HepG2 (cell line): ENCODE measurements around the gene TUBGCP4. TPM values are rescaled to one million over a fixed set of nuclear protein-coding genes. Genes with fewer than 3 reads are reported as not detected.

ENCODE experiments used
- ATAC-seq: fragments of 200-7000 bp; cut with Tn5 transposase; 3 replicates; pipeline ENCODE4 v1.9.1; 2020; ENCODE audit warnings: mild to moderate bottlenecking, moderate library complexity
- BruUV-seq: library from RNA; stranded (reverse); fragments of 400-500 nt; replicated peaks from 2 replicates; lab custom pipeline; 2021; lab: Mats Ljungman, UMichigan
- CTCF ChIA-PET: fragments of 300-600 bp; formaldehyde crosslinking; extraction: SDS; loops from one replicate; lab custom pipeline; 2021; ENCODE audit warnings: low total read pairs, inconsistent platforms, low intra/inter-chr PET ratio; lab: Yijun Ruan, JAX
- POLR2A ChIA-PET: fragments of 350-600 bp; sonication (Branson Sonifier 250); formaldehyde crosslinking; loops from one replicate; lab custom pipeline; 2020; ENCODE audit warnings: antibody characterized with exemption, inconsistent platforms; lab: Yijun Ruan, JAX
- DNase-seq: peaks from one replicate; pipeline ENCODE4 v3.0.0-alpha.2; 2015; ENCODE audit warnings: low spot score
- FAIRE-seq: peaks from 3 replicates; lab custom pipeline; 2011; peaks lifted over from hg19 to GRCh38; lab: Jason Lieb, UNC
- H2AFZ ChIP-seq: one replicate; pipeline ENCODE4 v1.6.1; 2011; ENCODE audit warnings: low read length, inconsistent platforms
- H3K27ac ChIP-seq: fragments of 300-600 bp; 3 replicates; pipeline ENCODE4 v1.8.0; 2011; ENCODE audit warnings: mixed run types, mild to moderate bottlenecking, mixed read lengths, low read length, inconsistent platforms; ENCODE audit not compliant: insufficient read depth; ENCODE audit errors: extremely low read length
- H3K27me3 ChIP-seq, 2 experiments: fragments of 200-600 bp in 1 of 2; 2 replicates in 1 of 2; 3 replicates in 1 of 2; pipeline versions ENCODE4 v1.6.0 to v1.8.0; 2011; ENCODE audit warnings: low read length in 2 of 2, mild to moderate bottlenecking in 2 of 2, moderate library complexity in 2 of 2, inconsistent platforms in 1 of 2; ENCODE audit not compliant: insufficient read depth in 2 of 2, control insufficient read depth in 1 of 2
- H3K36me3 ChIP-seq, 2 experiments: fragments of 200-600 bp in 1 of 2; replicated peaks in 1 of 2; 2 replicates in 1 of 2; 3 replicates in 1 of 2; pipeline versions ENCODE4 v1.5.1 to v1.8.0; 2011; ENCODE audit warnings: low read length in 2 of 2, inconsistent platforms in 1 of 2; ENCODE audit not compliant: insufficient read depth in 2 of 2, control insufficient read depth in 1 of 2
- H3K4me1 ChIP-seq: 2 replicates; pipeline ENCODE4 v1.5.1; 2012; ENCODE audit warnings: low read length, inconsistent platforms; ENCODE audit not compliant: insufficient read depth
- H3K4me2 ChIP-seq: 2 replicates; pipeline ENCODE4 v1.6.0; 2011; ENCODE audit warnings: low read depth, low read length, inconsistent platforms
- H3K4me3 ChIP-seq, 3 experiments: fragments of 200-600 bp in 1 of 3; sonication (generic), shearing (Covaris generic) in 1 of 3; replicated peaks in 1 of 3; 2 replicates each; pipeline ENCODE4 v1.5.1; 2011 to 2016; ENCODE audit warnings: low read length in 3 of 3, inconsistent platforms in 2 of 3, low read depth in 2 of 3, mild to moderate bottlenecking in 2 of 3, control low read depth in 1 of 3, mixed read lengths in 1 of 3; ENCODE audit not compliant: insufficient read depth in 1 of 3
- H3K79me2 ChIP-seq: one replicate; pipeline ENCODE4 v1.6.1; 2011; ENCODE audit warnings: low read length, inconsistent platforms; ENCODE audit not compliant: insufficient read depth
- H3K9ac ChIP-seq: 2 replicates; pipeline ENCODE4 v1.6.0; 2011; ENCODE audit warnings: mild to moderate bottlenecking, low read depth, low read length, inconsistent platforms; ENCODE audit not compliant: insufficient read depth
- H3K9me3 ChIP-seq: 2 replicates; pipeline ENCODE4 v1.5.1; 2012; ENCODE audit warnings: mild to moderate bottlenecking, low read length
- H4K20me1 ChIP-seq: 2 replicates; pipeline ENCODE4 v1.6.0; 2011; ENCODE audit warnings: inconsistent platforms, mild to moderate bottlenecking, low read length, moderate library complexity; ENCODE audit not compliant: insufficient read depth
- DRAP1 ChIP-seq: IDR thresholded peaks from 2 replicates; pipeline ENCODE4 v1.6.1; 2016; ENCODE audit warnings: missing genetic modification reagents, missing compliant biosample characterization
- ELK4 ChIP-seq: sonication (generic); formaldehyde crosslinking; IDR thresholded peaks from 2 replicates; pipeline ENCODE4 v1.9.0; 2021; ENCODE audit warnings: missing genetic modification reagents, borderline replicate concordance
- JUND ChIP-seq: sonication (generic); formaldehyde crosslinking; IDR thresholded peaks from 2 replicates; pipeline ENCODE4 v1.8.0; 2022; ENCODE audit warnings: mild to moderate bottlenecking, missing genetic modification reagents
- MAFF ChIP-seq: IDR thresholded peaks from 2 replicates; pipeline ENCODE4 v1.6.1; 2011; ENCODE audit warnings: low read depth, low read length, improper control_type of control experiment
- MAFK ChIP-seq, 2 experiments: IDR thresholded peaks in 1 of 2; conservative IDR thresholded peaks in 1 of 2; 2 replicates each; pipeline ENCODE4 v1.6.1; 2011; ENCODE audit warnings: improper control_type of control experiment in 2 of 2, low read length in 2 of 2
- NKX3-1 ChIP-seq: sonication (generic); formaldehyde crosslinking; IDR thresholded peaks from 2 replicates; pipeline ENCODE4 v1.5.0; 2020; ENCODE audit warnings: missing genetic modification reagents
- PLSCR1 ChIP-seq: sonication (generic); formaldehyde crosslinking; IDR thresholded peaks from 2 replicates; pipeline ENCODE4 v1.5.0; 2020; ENCODE audit warnings: missing genetic modification reagents, mild to moderate bottlenecking, borderline replicate concordance
- SNAPC5 ChIP-seq: sonication (generic); formaldehyde crosslinking; IDR thresholded peaks from 2 replicates; pipeline ENCODE4 v1.8.1; 2023; ENCODE audit warnings: mild to moderate bottlenecking, missing genetic modification reagents, borderline replicate concordance
- SRF ChIP-seq: IDR thresholded peaks from 2 replicates; pipeline ENCODE4 v1.6.1; 2011; ENCODE audit warnings: mild to moderate bottlenecking, low read depth, low read length, moderate library complexity
- TCF7 ChIP-seq: sonication (generic); IDR thresholded peaks from 2 replicates; pipeline ENCODE4 v1.6.1; 2016; ENCODE audit warnings: antibody characterized with exemption, low read depth
- ZBTB14 ChIP-seq: sonication (generic); formaldehyde crosslinking; IDR thresholded peaks from 2 replicates; pipeline ENCODE4 v1.4.0; 2020; ENCODE audit warnings: missing genetic modification reagents
- ZNF230 ChIP-seq: sonication (generic); formaldehyde crosslinking; IDR thresholded peaks from 2 replicates; pipeline ENCODE4 v1.4.0; 2020; ENCODE audit warnings: mild to moderate bottlenecking, missing genetic modification reagents
- ZNF598 ChIP-seq: sonication (generic); formaldehyde crosslinking; IDR thresholded peaks from 2 replicates; pipeline ENCODE4 v1.5.1; 2020; ENCODE audit warnings: mild to moderate bottlenecking, missing genetic modification reagents, borderline replicate concordance
- ZNF761 ChIP-seq: sonication (generic); formaldehyde crosslinking; conservative IDR thresholded peaks from 2 replicates; pipeline ENCODE4 v1.4.0; 2020; ENCODE audit warnings: mild to moderate bottlenecking, missing genetic modification reagents
- ZNF766 ChIP-seq: sonication (generic); formaldehyde crosslinking; IDR thresholded peaks from 2 replicates; pipeline ENCODE4 v1.5.0; 2020; ENCODE audit warnings: missing genetic modification reagents, borderline replicate concordance
- ZNF790 ChIP-seq: sonication (generic); formaldehyde crosslinking; IDR thresholded peaks from 2 replicates; pipeline ENCODE4 v1.8.0; 2022; ENCODE audit warnings: missing genetic modification reagents, mild to moderate bottlenecking, borderline replicate concordance
- WGBS: methylation state at CpG from one replicate; pipeline ENCODE4 v1.1.6; 2017; ENCODE audit warnings: low lambda C conversion rate; 5-methylcytosine and 5-hydroxymethylcytosine counted together
- in situ Hi-C: cut with HindIII; loops from 2 replicates; pipeline ENCODE4 v1.10.0; 2017; ENCODE audit warnings: low pct_unique_long_range_greater_than_20kb; ENCODE audit not compliant: extremely low pct_ligation_motif_present
- intact Hi-C: fragments of 100-400 bp; cut with micrococcal nuclease; formaldehyde crosslinking; loops from one replicate; pipeline ENCODE4 v1.10.0; 2022; ENCODE audit not compliant: unreplicated experiment
- polyA plus RNA-seq, 8 experiments: library from polyadenylated mRNA; depleted of rRNA in 3 of 8; stranded (reverse) in 7 of 8; unstranded in 1 of 8; fragments of >200 nt; fragmentation: Illumina TruSeq in 4 of 8; extraction: Trizol in 4 of 8; gene quantifications; 2 replicates each; pipeline versions ENCODE4 v1.2.1 to v1.2.3, GENCODE V29; 2011 to 2016; ENCODE audit warnings: low read depth in 4 of 8, missing spikeins in 1 of 8, mixed read lengths in 1 of 8; ENCODE audit not compliant: insufficient read depth in 1 of 8
- total RNA-seq, 5 experiments: library from RNA; depleted of rRNA; stranded (reverse); fragments of >200 nt; fragmentation: Illumina TruSeq; extraction: Trizol; gene quantifications; 2 replicates each; pipeline ENCODE4 v1.2.3, GENCODE V29; 2016; ENCODE audit warnings: low read depth in 1 of 5

Gene TUBGCP4
- total and polyA plus RNA-seq, 2 of the 13 experiments (the other 11 are each of a cell fraction or from before 2014, with no cell fraction given): 15.0 to 20.5 TPM

GRCh38 chr15:43406808-43407207 lies 35.9 kb downstream of the TUBGCP4 start:
- H3K4me1 ChIP-seq: peaks cover 5% of the 10 kb centered on the region; the same call in 1 of the 2 replicates
- no peak overlapping the region for H3K4me2 ChIP-seq
- intact Hi-C loops: no loop called here
- peaks cover 21 to 70% of the 10 kb centered on the region in 2 experiments for H3K36me3 ChIP-seq
- CTCF ChIA-PET: no interaction called here
- no TSS peak for BruUV-seq
- no peak overlapping the region for H2AFZ ChIP-seq
- TF ChIP-seq MAFF: peak; percentile 48; the same call in 1 of the 2 replicates
- no peak for TF ChIP-seq ZNF790 (CRISPR knock-in tag)
- TF ChIP-seq DRAP1 (CRISPR knock-in tag): no peak
- no peak for TF ChIP-seq ZNF761
- peak; percentile 27 to 70; a peak in 2 of 4 replicates for TF ChIP-seq MAFK (conservative IDR thresholded peaks at IDR 0.05 in 1 of 2, IDR thresholded peaks at IDR 0.05 in 1 of 2; ENCODE audit: low read length in 2 of 2)
- no peak for TF ChIP-seq PLSCR1
- TF ChIP-seq SRF: no peak
- no peak for TF ChIP-seq JUND (CRISPR knock-in tag)
- no peak for TF ChIP-seq ZNF598 (CRISPR knock-in tag)
- no peak for TF ChIP-seq ZNF230 (CRISPR knock-in tag)
- TF ChIP-seq ZBTB14 (CRISPR knock-in tag): no peak
- no peak for TF ChIP-seq NKX3-1 (CRISPR knock-in tag)
- TF ChIP-seq SNAPC5 (CRISPR knock-in tag): no peak
- TF ChIP-seq ZNF766 (CRISPR knock-in tag): no peak
- no peak for TF ChIP-seq ELK4 (CRISPR knock-in tag)
- TF ChIP-seq TCF7: no peak
- TF ChIP-seq, all 625 proteins: peak for 2
- no peaks in the 10 kb centered on the region for H3K9me3 ChIP-seq
- H4K20me1 ChIP-seq: no peaks in the 10 kb centered on the region
- DNase-seq: no peak
- POLR2A ChIA-PET: interaction anchor here (1.0 kb wide), 1 partner anchor 36 kb away, joined by 3 read pairs; the partner anchor contains the start of genes TUBGCP4 and ZSCAN29
- H3K79me2 ChIP-seq: no peaks in the 10 kb centered on the region
- H3K27me3 ChIP-seq: no peaks in the 10 kb centered on the region
- in situ Hi-C loops: no loop called here
- no peak for ATAC-seq
- no peak overlapping the region for H3K4me3 ChIP-seq
- no peak for FAIRE-seq
- 97% methylated on average over 2 of the region's 2 CpGs for WGBS
- H3K9ac ChIP-seq: no peak overlapping the region
- no peak overlapping the region for H3K27ac ChIP-seq
